ENCODE measurements around the gene IDH3G.

DNA sequence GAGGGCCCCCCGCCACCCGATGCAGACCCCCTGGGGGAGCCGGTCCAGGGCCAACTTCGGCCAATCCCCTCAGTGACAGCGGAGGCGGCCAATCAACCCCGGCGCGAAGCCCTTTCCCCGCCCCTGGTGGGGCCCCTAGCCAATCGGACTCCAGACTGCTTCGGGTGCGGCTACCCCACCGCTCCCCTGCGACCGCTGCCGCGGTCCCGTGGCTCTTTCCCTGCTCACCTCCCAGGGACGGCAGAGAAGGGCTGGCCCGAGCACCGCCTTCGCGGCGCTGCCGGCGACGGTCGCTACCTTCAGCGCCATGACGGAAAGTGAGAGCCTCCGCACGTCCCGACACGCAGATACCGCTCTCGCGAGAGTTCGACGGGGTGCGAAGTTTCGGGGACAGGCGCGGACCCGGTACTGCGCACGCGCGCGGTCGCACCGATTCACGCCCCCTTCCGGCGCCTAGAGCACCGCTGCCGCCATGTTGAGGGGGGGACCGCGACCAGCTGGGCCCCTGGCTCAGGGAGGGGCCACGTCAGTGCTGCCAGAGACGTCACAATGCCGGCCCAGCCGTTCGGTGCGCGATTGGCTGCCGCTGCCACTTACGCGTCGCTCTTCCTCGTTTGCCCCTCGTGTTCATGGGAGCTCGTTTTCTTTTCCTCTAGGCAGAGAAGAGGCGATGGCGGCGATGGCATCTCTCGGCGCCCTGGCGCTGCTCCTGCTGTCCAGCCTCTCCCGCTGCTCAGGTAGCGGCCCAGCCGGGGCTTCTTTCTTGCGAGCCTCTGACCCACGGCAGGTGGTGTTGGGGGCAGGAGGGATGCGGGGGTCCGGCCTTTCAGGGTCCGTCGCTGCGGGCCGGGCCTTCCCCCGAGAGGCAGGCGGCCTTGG lies at the start of gene IDH3G, which contains the start of gene SSR4:
- peak in 1 of 2 experiments; percentile 19; a peak in 1 of 4 replicates for TF ChIP-seq CTCF (conservative IDR thresholded peaks at IDR 0.05; ENCODE audit: low read depth in 2 of 2)
- TF ChIP-seq, protein P1, sequence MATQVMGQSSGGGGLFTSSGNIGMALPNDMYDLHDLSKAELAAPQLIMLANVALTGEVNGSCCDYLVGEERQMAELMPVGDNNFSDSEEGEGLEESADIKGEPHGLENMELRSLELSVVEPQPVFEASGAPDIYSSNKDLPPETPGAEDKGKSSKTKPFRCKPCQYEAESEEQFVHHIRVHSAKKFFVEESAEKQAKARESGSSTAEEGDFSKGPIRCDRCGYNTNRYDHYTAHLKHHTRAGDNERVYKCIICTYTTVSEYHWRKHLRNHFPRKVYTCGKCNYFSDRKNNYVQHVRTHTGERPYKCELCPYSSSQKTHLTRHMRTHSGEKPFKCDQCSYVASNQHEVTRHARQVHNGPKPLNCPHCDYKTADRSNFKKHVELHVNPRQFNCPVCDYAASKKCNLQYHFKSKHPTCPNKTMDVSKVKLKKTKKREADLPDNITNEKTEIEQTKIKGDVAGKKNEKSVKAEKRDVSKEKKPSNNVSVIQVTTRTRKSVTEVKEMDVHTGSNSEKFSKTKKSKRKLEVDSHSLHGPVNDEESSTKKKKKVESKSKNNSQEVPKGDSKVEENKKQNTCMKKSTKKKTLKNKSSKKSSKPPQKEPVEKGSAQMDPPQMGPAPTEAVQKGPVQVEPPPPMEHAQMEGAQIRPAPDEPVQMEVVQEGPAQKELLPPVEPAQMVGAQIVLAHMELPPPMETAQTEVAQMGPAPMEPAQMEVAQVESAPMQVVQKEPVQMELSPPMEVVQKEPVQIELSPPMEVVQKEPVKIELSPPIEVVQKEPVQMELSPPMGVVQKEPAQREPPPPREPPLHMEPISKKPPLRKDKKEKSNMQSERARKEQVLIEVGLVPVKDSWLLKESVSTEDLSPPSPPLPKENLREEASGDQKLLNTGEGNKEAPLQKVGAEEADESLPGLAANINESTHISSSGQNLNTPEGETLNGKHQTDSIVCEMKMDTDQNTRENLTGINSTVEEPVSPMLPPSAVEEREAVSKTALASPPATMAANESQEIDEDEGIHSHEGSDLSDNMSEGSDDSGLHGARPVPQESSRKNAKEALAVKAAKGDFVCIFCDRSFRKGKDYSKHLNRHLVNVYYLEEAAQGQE (IDR thresholded peaks at IDR 0.05; ENCODE audit: unreplicated experiment): no peak
- TF ChIP-seq EZH2 (IDR thresholded peaks at IDR 0.05; ENCODE audit: low read depth, unreplicated experiment): no peak
- peak; percentile 63; the same call in 1 of the 2 replicates for TF ChIP-seq POLR2AphosphoS5 (IDR thresholded peaks at IDR 0.05; ENCODE audit: low read depth)
- TF ChIP-seq EZH2phosphoT487 (IDR thresholded peaks at IDR 0.05; ENCODE audit: unreplicated experiment): no peak
- TF ChIP-seq ETS1 (IDR thresholded peaks at IDR 0.05): peak; percentile 48; the same call in 1 of the 2 replicates
- TF ChIP-seq ZNF331 (CRISPR knock-in tag; IDR thresholded peaks at IDR 0.05; ENCODE audit: low read depth): no peak
- no peak for TF ChIP-seq JUNB (IDR thresholded peaks at IDR 0.05; ENCODE audit: unreplicated experiment)
- TF ChIP-seq NANOG (IDR thresholded peaks at IDR 0.05; ENCODE audit: borderline replicate concordance): no peak
- TF ChIP-seq CREB1 (CRISPR knock-in tag; IDR thresholded peaks at IDR 0.05; ENCODE audit: low read depth): peak; percentile 90
